ENCODE data around the gene IQGAP2. TPM values are rescaled to one million over a fixed set of nuclear protein-coding genes. Genes with fewer than 3 reads are reported as not detected.

The IQGAP2 gene
- total and polyA plus RNA-seq, 2 of the 8 experiments (the other 6 are each of a cell fraction or from before 2014, with no cell fraction given), result 19.7 to 66.0 TPM

DNA sequence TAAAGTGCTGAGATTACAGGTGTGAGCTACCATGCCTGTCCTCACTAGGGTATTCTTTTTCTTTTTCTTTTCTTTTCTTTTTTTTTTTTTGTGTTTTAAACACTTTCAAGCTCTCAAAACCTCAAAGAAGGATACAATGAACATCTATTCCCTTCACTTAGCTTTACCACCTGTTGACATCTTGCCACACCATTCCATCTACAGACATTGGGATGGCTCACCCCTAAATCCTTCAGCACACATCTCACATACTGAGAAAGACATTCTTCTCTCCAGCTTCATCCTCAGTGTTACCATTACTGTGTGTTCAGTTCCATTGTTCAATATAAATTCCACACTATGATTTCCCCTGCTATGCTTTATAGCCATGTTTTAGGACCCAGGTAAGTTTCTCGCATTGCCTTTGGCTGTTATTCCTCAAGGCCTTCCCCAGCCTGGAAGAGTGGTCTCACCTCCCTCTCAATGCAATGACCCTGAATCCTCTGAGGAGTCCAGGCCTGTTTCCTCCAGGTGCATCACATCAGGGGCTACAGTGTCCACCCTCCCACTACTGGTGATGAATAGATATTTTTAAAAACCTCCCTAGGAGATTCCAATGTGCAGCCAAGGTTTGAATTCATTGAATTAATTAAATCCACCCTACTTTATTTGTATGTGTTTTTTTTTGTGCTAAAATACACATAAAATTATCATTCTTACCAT is 16.7 kb downstream of the IQGAP2 start (continued):
- TF ChIP-seq, protein P1, sequence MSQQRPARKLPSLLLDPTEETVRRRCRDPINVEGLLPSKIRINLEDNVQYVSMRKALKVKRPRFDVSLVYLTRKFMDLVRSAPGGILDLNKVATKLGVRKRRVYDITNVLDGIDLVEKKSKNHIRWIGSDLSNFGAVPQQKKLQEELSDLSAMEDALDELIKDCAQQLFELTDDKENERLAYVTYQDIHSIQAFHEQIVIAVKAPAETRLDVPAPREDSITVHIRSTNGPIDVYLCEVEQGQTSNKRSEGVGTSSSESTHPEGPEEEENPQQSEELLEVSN (IDR thresholded peaks at IDR 0.05), result no peak
- TF ChIP-seq FOSL1 (IDR thresholded peaks at IDR 0.05; ENCODE audit: insufficient read depth, low read depth, low read length), result no peak
- no peak for TF ChIP-seq KDM4A (IDR thresholded peaks at IDR 0.05; ENCODE audit: low read depth, low read length, severe bottlenecking)
- no peak for TF ChIP-seq JUN (IDR thresholded peaks at IDR 0.05; ENCODE audit: low read depth, low read length)
- TF ChIP-seq, protein P2, sequence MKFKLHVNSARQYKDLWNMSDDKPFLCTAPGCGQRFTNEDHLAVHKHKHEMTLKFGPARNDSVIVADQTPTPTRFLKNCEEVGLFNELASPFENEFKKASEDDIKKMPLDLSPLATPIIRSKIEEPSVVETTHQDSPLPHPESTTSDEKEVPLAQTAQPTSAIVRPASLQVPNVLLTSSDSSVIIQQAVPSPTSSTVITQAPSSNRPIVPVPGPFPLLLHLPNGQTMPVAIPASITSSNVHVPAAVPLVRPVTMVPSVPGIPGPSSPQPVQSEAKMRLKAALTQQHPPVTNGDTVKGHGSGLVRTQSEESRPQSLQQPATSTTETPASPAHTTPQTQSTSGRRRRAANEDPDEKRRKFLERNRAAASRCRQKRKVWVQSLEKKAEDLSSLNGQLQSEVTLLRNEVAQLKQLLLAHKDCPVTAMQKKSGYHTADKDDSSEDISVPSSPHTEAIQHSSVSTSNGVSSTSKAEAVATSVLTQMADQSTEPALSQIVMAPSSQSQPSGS (IDR thresholded peaks at IDR 0.05; ENCODE audit: low read length), result no peak
- no peak for TF ChIP-seq RNF2 (IDR thresholded peaks at IDR 0.05; ENCODE audit: borderline replicate concordance, low read depth, low read length, missing control alignments, poor library complexity, severe bottlenecking)

Measured in H1 (cell line).